ENCODE measurements around the gene COX19.

COX19 gene

GRCh38 chr7:951881-952547, 23.3 kb downstream of the COX19 start:
- no peak for TF ChIP-seq CTCF (IDR thresholded peaks at IDR 0.05; ENCODE audit: borderline replicate concordance, insufficient read depth, low read depth, low read length)
- no peak overlapping the region for H3K4me3 ChIP-seq (ENCODE audit: low read depth, low read length)

GRCh38 chr7:949021-949934, 26.1 kb downstream of the COX19 start:
- no peak overlapping the region for H3K4me3 ChIP-seq (ENCODE audit: low read depth, low read length)
- TF ChIP-seq CTCF (IDR thresholded peaks at IDR 0.05; ENCODE audit: borderline replicate concordance, insufficient read depth, low read depth, low read length): no peak

- no peak overlapping the region for H3K4me3 ChIP-seq (ENCODE audit: low read depth, low read length)
- TF ChIP-seq CTCF (IDR thresholded peaks at IDR 0.05; ENCODE audit: borderline replicate concordance, insufficient read depth, low read depth, low read length): no peak
Measured at GRCh38 chr7:947391-948210, 27.7 kb downstream of the COX19 start.

GRCh38 chr7:946256-946996, 28.9 kb downstream of the COX19 start:
- H3K4me3 ChIP-seq (ENCODE audit: low read depth, low read length): no peak overlapping the region
- TF ChIP-seq CTCF (IDR thresholded peaks at IDR 0.05; ENCODE audit: borderline replicate concordance, insufficient read depth, low read depth, low read length): no peak

- no peak for TF ChIP-seq CTCF (IDR thresholded peaks at IDR 0.05; ENCODE audit: borderline replicate concordance, insufficient read depth, low read depth, low read length)
- H3K4me3 ChIP-seq (ENCODE audit: low read depth, low read length): no peak overlapping the region
Measured at GRCh38 chr7:945556-946255, 29.6 kb downstream of the COX19 start.

- no peak for TF ChIP-seq CTCF (IDR thresholded peaks at IDR 0.05; ENCODE audit: borderline replicate concordance, insufficient read depth, low read depth, low read length)
- H3K4me3 ChIP-seq (ENCODE audit: low read depth, low read length): no peak overlapping the region
Measured at GRCh38 chr7:945147-945555, 30.2 kb downstream of the COX19 start.

Measured in GM12875 (cell line).